ENCODE data around the gene LTB4R2. TPM values are rescaled to one million over a fixed set of nuclear protein-coding genes. Genes with fewer than 3 reads are reported as not detected.

LTB4R2 gene
- total RNA-seq, 4 donors from 2014 or later, result 2.0 to 11.9 (median 6.4) TPM

GRCh38 chr14:24334431-24335291, 24.7 kb downstream of the LTB4R2 start, which contains the start of gene ADCY4:
TSS of gene ADCY4 (minus strand) at chr14:24335071. CDS start at chr14:24334652, 419 bp downstream.
- TF ChIP-seq CTCF (IDR thresholded peaks at IDR 0.05; ENCODE audit: low read depth), result no peak

- TF ChIP-seq CTCF (IDR thresholded peaks at IDR 0.05; ENCODE audit: low read depth), result no peak
Measured at GRCh38 chr14:24335461-24336171, 25.7 kb downstream of the LTB4R2 start.

- no peak for TF ChIP-seq CTCF (IDR thresholded peaks at IDR 0.05; ENCODE audit: low read depth)
Measured at GRCh38 chr14:24337144-24337823, 27.3 kb downstream of the LTB4R2 start.

- TF ChIP-seq CTCF (IDR thresholded peaks at IDR 0.05; ENCODE audit: low read depth), result no peak
Measured at GRCh38 chr14:24337824-24338175, 27.9 kb downstream of the LTB4R2 start.

- TF ChIP-seq CTCF (IDR thresholded peaks at IDR 0.05; ENCODE audit: low read depth), result no peak
Measured at GRCh38 chr14:24338843-24339242, 28.9 kb downstream of the LTB4R2 start.

GRCh38 chr14:24339284-24340151, 29.6 kb downstream of the LTB4R2 start, which contains the start of gene RIPK3:
TSS of gene RIPK3 (minus strand) at chr14:24339991. CDS start at chr14:24339826, 165 bp downstream.
- TF ChIP-seq CTCF (IDR thresholded peaks at IDR 0.05; ENCODE audit: low read depth), result no peak
